ENCODE results near the gene SUGCT.

Gene SUGCT

GRCh38 chr7:40757109-40757508 lies 622.3 kb downstream of the SUGCT start:
- no peak for DNase-seq (ENCODE audit: low read depth in 2 of 2, low spot score in 1 of 2)

GRCh38 chr7:40758590-40758989 lies 623.8 kb downstream of the SUGCT start:
- DNase-seq (ENCODE audit: low read depth in 2 of 2, low spot score in 1 of 2) = no peak

GRCh38 chr7:40760293-40760964 lies 625.6 kb downstream of the SUGCT start:
- DNase-seq (ENCODE audit: low read depth in 2 of 2, low spot score in 1 of 2) = no peak

DNA sequence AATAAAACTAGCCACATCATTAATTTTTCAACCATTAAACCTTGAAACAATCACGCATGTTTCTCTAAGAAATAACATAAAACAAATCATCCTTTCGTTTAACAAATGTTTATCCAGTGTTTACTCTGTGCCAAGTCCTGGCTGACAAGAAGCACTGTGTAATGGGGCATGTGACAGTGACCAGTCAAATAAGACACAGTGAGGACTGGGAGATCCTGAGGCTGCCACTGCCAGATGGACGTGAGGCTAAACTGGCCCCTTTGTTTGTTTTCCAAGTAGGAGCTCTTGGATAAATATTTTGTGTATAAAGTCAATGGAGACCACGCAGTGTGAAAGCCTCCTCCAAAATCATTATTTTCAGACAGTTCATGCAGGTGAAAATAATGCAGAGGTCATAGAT lies 626.2 kb downstream of the SUGCT start:
- DNase-seq (ENCODE audit: low read depth in 2 of 2, low spot score in 1 of 2) = no peak

DNA sequence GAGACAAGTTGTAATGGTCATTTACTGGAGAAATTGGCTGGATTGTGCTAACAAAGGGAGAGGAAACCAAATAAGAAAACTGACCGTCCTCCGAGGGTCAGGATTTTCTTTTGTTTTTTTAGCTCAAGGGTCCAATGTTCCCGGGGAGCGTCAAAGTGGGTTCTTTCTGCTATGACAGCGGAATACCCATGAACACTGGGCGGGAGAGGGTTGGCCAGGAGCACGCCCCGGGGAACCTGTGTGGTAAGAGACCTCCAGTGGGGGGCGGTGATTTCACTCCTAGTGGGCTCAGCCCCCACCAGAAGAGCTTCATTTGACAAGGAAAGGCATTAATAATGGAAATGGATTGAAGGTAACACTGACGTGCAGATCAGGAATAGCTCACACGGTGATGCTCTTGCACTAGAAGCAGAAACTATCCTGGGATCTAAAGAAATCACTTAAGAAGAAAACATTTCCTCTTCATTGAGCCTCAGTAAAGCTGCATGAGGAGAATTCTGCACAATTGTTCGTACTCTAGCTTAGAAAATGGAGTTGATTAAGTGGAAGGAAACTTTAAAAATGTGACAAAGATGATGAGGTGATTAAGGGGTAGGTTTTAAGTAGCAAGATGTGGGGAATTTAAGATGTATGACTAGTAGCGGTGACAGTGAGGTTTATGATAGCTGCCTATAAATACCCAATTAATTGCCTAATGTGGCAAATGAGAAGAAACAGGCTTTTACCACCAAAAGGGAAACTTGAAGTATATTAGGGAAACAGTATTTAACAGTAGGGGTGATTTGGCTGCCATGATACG lies 627.2 kb downstream of the SUGCT start:
- no peak for DNase-seq (ENCODE audit: low read depth in 2 of 2, low spot score in 1 of 2)

DNA sequence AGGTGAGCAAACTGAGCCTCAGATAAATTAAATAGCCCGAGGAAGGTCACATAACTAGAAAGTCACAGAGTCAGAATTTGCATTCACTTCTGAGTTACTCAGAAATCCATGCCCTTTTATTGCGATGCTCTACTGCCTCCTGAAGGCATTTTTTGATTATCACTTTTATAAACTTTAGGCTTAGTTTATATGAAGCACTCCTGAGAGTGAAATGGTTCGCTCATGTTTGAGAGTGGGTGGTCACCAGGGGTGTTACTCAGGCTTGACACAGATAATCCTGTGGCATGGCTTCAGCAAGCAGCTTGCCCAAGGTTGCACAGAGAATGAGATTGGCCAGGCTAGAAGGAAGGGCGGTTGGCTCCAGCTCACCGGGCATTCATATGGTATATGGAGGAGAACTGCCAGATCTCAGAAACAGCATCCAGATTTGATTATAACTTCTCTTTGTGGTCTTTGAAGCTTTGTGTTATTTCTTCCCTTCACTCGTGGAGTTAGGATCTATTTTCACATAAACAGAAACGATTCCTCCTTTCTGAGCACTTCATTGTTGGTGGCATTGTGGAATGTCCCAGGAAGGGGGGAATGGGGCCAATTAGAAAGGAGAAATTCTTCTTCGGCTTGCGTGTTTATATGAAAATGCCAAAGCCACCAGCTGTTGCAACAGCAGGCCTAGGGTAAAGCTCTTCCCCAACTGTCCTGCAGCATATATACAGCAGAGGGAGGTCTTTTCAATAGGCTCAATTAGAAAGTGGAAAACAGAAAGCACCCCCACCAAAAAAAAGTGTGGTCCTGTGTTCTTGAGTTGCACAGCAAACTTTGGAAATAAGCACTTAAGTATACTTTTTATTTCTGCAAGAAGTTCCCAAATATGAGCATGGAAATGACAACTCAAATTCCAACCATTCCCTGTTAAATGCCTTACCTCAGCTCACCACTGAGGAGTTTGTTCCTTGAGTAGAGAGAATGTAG lies 628.8 kb downstream of the SUGCT start:
- DNase-seq (ENCODE audit: low read depth in 2 of 2, low spot score in 1 of 2) = no peak

DNA sequence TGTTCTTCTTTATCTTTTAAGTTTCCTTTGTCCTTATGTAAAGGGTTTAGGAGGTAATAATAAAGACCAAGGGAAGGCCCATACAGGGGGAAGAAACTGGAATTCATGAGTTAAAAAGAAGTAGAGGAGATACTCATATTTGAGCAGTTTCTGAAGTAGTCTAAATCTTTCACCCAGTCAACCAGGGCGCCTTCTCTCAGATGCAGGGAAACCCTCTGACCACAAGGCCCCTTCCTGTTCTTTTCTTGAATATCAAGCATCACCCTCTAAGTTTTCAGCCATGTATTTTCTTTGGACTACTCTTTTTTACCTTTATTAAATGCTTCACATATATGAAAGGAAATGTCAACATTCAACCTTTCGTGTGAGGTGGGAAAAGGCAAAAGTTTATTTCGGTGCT lies 630.8 kb downstream of the SUGCT start:
- no peak for DNase-seq (ENCODE audit: low read depth in 2 of 2, low spot score in 1 of 2)

DNA sequence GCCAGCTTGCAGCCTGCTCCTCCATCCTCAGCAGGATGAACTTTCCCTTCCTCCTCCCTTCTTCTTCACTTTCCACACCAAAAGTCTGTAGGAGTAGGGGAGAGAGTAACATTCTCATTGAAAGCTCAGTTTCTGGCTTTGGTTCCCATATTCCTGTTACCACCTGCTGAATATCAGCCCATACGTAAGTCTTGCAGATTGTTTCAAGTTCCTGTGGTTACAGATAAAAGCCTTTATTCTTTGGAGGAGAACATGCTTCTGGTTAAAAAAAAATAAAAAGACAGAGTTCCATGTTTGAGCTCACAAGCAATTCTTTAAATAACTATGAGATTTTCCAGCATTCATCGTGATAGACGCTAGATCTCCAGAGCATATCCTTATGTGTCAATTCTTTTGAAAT lies 637.3 kb downstream of the SUGCT start:
- DNase-seq (ENCODE audit: low read depth in 2 of 2, low spot score in 1 of 2) = no peak

- DNase-seq (ENCODE audit: low read depth in 2 of 2, low spot score in 1 of 2) = no peak
Measured at GRCh38 chr7:40773656-40774055, 638.9 kb downstream of the SUGCT start.

DNA sequence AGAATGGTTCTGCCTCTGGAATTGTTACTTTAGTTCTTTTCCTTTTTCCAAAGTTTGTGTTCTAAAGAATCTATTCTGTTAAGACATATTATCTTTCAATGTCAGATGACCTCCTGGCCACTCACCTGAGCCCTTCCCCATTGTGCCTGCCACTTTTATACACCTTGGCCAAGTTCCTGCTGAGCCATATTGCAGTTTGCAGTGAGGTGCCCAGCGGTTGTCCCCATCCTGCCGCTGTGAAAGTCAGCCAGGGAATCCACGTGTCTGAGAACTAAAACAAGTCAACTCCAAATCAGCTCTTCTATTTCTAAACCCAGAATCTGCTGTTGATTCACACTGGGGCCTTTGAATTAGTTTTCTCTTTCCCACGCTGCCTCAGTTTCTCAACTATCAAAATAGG lies 641.1 kb downstream of the SUGCT start:
- no peak for DNase-seq (ENCODE audit: low read depth in 2 of 2, low spot score in 1 of 2)

DNA sequence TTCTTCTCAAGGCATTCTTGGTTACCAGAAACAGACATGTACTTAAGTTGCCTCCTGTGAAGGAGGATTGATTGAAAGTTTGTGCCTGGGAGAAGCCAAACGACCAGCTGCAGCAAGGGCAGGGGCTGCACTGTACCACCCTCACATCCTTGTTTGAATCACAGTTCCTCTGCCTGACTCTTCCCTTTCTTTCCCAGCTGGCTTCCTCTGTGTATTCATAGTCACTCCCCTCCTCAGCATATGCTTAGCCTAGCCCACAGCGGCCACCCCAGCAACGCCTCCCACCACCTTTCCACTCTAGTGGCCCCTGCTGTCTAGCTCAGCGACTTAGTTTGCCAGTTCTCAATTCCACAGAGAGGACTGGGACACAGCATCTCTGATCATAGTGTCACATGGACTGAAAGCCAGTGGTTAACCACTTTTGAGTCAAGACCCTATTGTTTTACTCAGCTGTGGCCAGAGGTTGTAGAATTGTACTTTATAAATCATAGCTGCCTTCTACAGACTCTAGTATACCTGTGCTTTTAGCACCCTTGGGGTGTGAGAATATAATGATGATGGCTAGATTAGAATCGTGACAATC lies 643.0 kb downstream of the SUGCT start:
- no peak for DNase-seq (ENCODE audit: low read depth in 2 of 2, low spot score in 1 of 2)

- no peak for DNase-seq (ENCODE audit: low read depth in 2 of 2, low spot score in 1 of 2)
Measured at GRCh38 chr7:40780460-40780859, 645.7 kb downstream of the SUGCT start.

DNA sequence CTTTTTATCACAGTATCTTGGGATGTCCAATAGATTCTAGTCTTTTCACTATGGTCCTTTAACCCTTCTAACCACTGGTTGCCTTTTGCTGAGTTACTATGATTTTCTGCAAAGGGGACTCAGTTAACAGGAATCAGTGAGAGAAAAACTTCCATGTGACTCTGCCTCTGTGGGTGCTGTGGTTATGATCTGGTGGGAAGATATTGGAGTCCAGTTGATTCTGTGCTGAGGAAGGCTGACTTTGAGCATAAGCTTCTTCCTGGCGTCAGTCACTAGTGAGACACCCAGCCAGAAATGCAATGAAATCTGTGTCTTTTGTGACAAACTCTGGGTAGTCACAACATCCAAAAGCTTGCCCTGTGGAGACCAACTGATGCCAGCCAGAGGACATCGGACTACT lies 648.0 kb downstream of the SUGCT start:
- no peak for DNase-seq (ENCODE audit: low read depth in 2 of 2, low spot score in 1 of 2)

- no peak for DNase-seq (ENCODE audit: low read depth in 2 of 2, low spot score in 1 of 2)
Measured at GRCh38 chr7:40784176-40784575, 649.4 kb downstream of the SUGCT start.

DNA sequence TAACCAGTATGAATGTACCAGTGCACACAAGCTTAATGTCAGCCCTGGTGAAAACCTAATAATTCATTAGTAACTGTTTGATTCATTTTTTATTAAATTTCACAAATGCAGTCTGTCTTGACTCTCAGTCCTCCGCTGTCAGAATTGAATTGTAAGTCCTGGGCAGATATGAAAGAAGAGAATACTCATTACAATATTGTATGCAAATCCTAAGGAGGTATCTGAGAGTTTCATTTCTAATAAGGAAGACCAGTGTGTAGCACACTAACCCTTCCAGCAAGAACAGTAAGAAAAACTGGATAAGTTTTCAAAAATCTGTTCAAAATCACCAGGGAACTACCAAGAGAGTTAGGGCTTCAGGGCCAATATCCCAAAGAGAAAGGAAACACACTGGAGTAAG lies 652.1 kb downstream of the SUGCT start:
- no peak for DNase-seq (ENCODE audit: low read depth in 2 of 2, low spot score in 1 of 2)

DNA sequence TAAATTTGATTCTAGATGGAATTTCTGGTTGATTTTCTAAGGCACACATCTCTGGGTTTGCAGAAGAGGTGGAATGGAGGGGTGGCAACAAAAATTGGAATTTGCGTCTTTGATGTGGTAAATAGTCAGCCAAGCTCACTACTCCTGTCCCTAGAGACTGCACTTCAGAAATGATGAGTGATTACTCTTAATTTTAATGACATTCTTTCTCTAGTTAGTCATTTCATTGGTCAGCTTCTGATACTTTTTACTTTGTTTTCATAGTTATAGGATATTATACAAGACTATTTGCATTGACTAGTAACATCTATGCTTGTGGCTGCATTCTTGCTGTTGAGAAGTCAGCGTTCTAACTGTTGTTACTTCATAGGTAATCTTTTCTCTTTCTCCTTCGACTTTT lies 658.3 kb downstream of the SUGCT start:
- no peak for DNase-seq (ENCODE audit: low read depth in 2 of 2, low spot score in 1 of 2)

- no peak for DNase-seq (ENCODE audit: low read depth in 2 of 2, low spot score in 1 of 2)
Measured at GRCh38 chr7:40795607-40796006, 660.8 kb downstream of the SUGCT start.

- DNase-seq (ENCODE audit: low read depth in 2 of 2, low spot score in 1 of 2) = no peak
Measured at GRCh38 chr7:40796723-40797122, 661.9 kb downstream of the SUGCT start.

DNA sequence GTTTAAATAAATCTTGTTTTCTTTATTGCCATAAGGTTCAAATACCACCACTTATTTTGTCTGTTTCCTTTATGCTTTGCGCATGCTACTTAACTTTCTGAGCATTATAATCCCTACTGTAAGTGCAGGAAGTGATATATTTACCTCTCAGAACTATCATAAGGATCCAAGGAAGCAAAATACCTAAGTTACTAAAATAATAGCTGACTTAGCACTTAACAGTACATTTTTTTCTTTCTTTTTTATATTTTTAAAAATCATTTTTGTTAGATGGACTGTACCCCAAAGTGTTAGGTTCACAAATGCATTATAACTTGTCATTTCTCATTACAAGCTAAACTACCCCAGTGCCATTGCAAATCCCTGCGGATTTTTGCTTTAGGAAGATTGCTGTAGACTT lies 663.8 kb downstream of the SUGCT start:
- DNase-seq (ENCODE audit: low read depth in 2 of 2, low spot score in 1 of 2) = no peak

- no peak for DNase-seq (ENCODE audit: low read depth in 2 of 2, low spot score in 1 of 2)
Measured at GRCh38 chr7:40799493-40800403, 664.9 kb downstream of the SUGCT start.

Data from stimulated activated CD8-positive, alpha-beta memory T cell treated with anti-CD3 and anti-CD28 coated beads, Interleukin-4, amount 100 ng/mL, for 4 hours (primary cell).